Thymus (tissue), 11 donors: ENCODE data around the gene PTPRT. TPM values are rescaled to one million over a fixed set of nuclear protein-coding genes. Genes with fewer than 3 reads are reported as not detected.

Source experiments
- DNase-seq, 9 donors: peaks; one replicate each; pipeline ENCODE4 v3.0.0-alpha.2; 2013; ENCODE audit warnings: low spot score in 9 of 9, low read depth in 6 of 9, missing footprints in 1 of 9
- H3K27ac ChIP-seq, 2 donors: one replicate each; pipeline ENCODE4 v1.5.1; 2013; ENCODE audit warnings: control low read depth in 1 of 2, low read depth in 1 of 2, low read length in 1 of 2, mild to moderate bottlenecking in 1 of 2, moderate library complexity in 1 of 2
- H3K27me3 ChIP-seq, 2 donors: one replicate each; pipeline ENCODE4 v1.5.1; 2013; ENCODE audit warnings: low read length in 1 of 2; ENCODE audit not compliant: control insufficient read depth in 2 of 2, insufficient read depth in 1 of 2
- H3K36me3 ChIP-seq, 2 donors: one replicate each; pipeline ENCODE4 v1.5.1; 2013; ENCODE audit warnings: low read length in 1 of 2, mild to moderate bottlenecking in 1 of 2, moderate library complexity in 1 of 2; ENCODE audit not compliant: control insufficient read depth in 2 of 2, insufficient read depth in 2 of 2
- H3K4me1 ChIP-seq, 2 donors: one replicate each; pipeline ENCODE4 v1.5.1; 2013; ENCODE audit warnings: low read length in 2 of 2; ENCODE audit not compliant: control insufficient read depth in 2 of 2, insufficient read depth in 2 of 2
- H3K4me3 ChIP-seq, 2 donors: one replicate each; pipeline ENCODE4 v1.5.1; 2013; ENCODE audit warnings: low read length in 2 of 2, control low read depth in 1 of 2, mild to moderate bottlenecking in 1 of 2
- H3K9me3 ChIP-seq, 2 donors: one replicate each; pipeline ENCODE4 v1.5.1; 2013; ENCODE audit warnings: low read length in 1 of 2, mild to moderate bottlenecking in 1 of 2; ENCODE audit not compliant: control insufficient read depth in 2 of 2, insufficient read depth in 1 of 2
- WGBS: extraction: QIAGEN DNeasy Blood & Tissue Kit; methylation state at CpG from one replicate; pipeline ENCODE4 v1.1.7; 2013; 5-methylcytosine and 5-hydroxymethylcytosine counted together
- polyA plus RNA-seq: library from polyadenylated mRNA; stranded (reverse); fragments of 200-250 nt; gene quantifications from one replicate; pipeline ENCODE4 v1.2.3, GENCODE V29; 2013
- total RNA-seq: library from RNA; stranded (reverse); fragments of 120-200 nt; gene quantifications from one replicate; pipeline ENCODE4 v1.2.4, GENCODE V29; 2013
- donor health status: healthy.

The PTPRT gene
- total and polyA plus RNA-seq, 2 donors, result 2.4 to 4.5 TPM

DNA sequence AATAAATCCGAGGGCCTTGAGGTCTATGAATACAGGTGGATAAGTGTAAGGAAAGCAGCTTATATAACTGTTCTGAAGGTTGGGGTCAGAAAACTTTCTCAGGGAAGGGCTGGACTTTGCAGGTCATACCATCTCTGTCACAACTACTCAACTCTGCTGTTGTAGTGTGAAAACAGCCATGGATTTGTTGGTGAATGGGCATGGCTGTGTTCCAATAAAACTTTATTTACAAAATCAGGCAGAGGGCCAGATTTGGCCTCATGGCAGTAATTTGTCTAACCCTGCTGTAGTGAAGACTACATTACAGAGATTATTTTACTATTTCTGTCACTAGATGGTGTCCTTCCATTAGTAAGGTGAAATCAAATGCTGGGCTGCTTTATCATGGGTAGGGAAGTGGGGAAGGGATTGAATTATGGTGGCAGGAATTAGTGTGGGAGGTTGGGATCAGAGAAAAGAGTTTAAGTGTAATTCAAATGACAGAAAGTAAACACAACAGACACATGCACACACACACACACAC, 1161.9 kb downstream of the PTPRT start:
- no peak for DNase-seq
- Histone ChIP-seq H3K9me3 (no peaks in the 10 kb centered on the region), H3K27me3 (no peaks in the 10 kb centered on the region), H3K27ac (no peak overlapping the region), H3K36me3 (no peaks in the 10 kb centered on the region), H3K4me1 (no peaks in the 10 kb centered on the region), H3K4me3 (no peak overlapping the region)
- WGBS, result 85% methylated on average over 1 of the region's 1 CpG

DNA sequence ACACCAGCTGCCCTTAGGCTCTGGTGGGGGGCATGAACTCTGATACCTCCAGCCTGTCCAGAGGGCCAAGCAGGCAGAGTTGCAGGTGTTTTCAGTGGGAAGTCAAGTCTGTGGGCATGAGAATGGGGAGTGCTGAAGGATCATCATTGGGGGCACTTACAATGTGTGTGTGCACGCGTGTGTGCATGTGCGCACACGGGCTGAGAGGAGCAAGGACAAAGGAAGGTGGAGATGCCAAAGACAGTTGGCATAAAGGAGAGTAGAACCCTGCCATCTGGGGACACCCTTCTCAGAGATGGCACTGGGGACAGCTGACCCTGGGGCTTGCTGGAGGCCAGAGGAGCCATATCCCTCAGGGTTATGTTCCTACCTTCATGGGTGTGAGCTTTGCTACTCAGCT, 1163.1 kb downstream of the PTPRT start:
- DNase-seq, result no peak
- no peaks in the 10 kb centered on the region for H3K36me3 ChIP-seq
- 84% methylated on average over 4 of the region's 4 CpGs for WGBS
- H3K4me1 ChIP-seq, result no peaks in the 10 kb centered on the region
- no peaks in the 10 kb centered on the region for H3K27me3 ChIP-seq
- no peaks in the 10 kb centered on the region for H3K9me3 ChIP-seq
- no peak overlapping the region for H3K4me3 ChIP-seq
- H3K27ac ChIP-seq, result no peak overlapping the region

DNA sequence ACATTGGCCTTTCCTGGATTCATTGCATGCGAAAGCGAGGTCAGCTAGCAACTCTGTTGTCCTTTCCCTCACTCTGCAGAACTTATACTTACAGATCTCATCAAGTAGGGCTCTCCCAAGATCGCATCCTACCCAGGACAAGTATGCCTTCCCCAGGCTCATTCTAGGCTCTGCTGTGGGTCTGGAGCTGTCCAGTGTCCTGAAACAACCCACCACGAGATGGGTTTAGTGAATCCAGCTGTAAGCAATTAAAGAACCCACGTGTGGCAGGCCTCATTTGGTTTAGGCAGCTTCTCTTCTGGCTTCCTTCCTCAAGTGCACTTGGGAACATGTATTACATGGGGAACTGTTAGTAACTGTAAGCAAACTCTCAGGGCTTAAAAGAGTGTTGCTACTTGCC, 1165.1 kb downstream of the PTPRT start:
- Histone ChIP-seq H3K27ac (no peak overlapping the region), H3K9me3 (no peaks in the 10 kb centered on the region), H3K36me3 (no peaks in the 10 kb centered on the region), H3K4me3 (no peak overlapping the region), H3K4me1 (no peaks in the 10 kb centered on the region), H3K27me3 (no peaks in the 10 kb centered on the region)
- peak in 1 of 9 donors; percentile 2 for DNase-seq
- 35% methylated on average over 5 of the region's 5 CpGs for WGBS
